Measurements from ENCODE around the gene TEC. TPM values are rescaled to one million over a fixed set of nuclear protein-coding genes. Genes with fewer than 3 reads are reported as not detected.
A peak's percentile ranks its signal among the peaks of the same experiment; 100 is the strongest.

The TEC gene
- total RNA-seq, 6 donors from 2014 or later, result 5.9 to 26.2 (median 10.1) TPM

GRCh38 chr4:48193096-48193836 lies 76.4 kb downstream of the TEC start:
- no peak for TF ChIP-seq POLR2A (IDR thresholded peaks at IDR 0.05)
- Histone ChIP-seq H3K27me3 (no peaks in the 10 kb centered on the region), H3K27ac (no peak overlapping the region), H3K4me1 (peaks cover 3 to 9% (median 6%) of the 10 kb centered on the region in 4 donors), H3K4me3 (no peak overlapping the region), H3K36me3 (no peaks in the 10 kb centered on the region), H3K9me3 (no peaks in the 10 kb centered on the region)
- WGBS, 2 donors, result 89 to 92% methylated on average over 6 of the region's 6 CpGs
- peak in 1 of 2 donors; percentile 42 for ATAC-seq (ENCODE audit: low FRiP score in 2 of 2)
- DNase-seq, result no peak

- 70 to 100% methylated on average over 1 of the region's 1 CpG for WGBS, 2 donors
- Histone ChIP-seq H3K4me3 (no peak overlapping the region), H3K9me3 (no peaks in the 10 kb centered on the region), H3K36me3 (no peaks in the 10 kb centered on the region), H3K27ac (no peak overlapping the region), H3K27me3 (no peaks in the 10 kb centered on the region), H3K4me1 (peaks cover 4 to 13% (median 11%) of the 10 kb centered on the region in 4 donors)
- TF ChIP-seq POLR2AphosphoS5 (IDR thresholded peaks at IDR 0.05) (no peak), CTCF (IDR thresholded peaks at IDR 0.05) (no peak), POLR2A (IDR thresholded peaks at IDR 0.05) (no peak), EP300 (IDR thresholded peaks at IDR 0.05) (no peak)
- ATAC-seq (ENCODE audit: low FRiP score in 2 of 2), result no peak
- no peak for DNase-seq
Observed at GRCh38 chr4:48191758-48192157, 77.9 kb downstream of the TEC start.

- Histone ChIP-seq H3K27ac (no peak overlapping the region), H3K36me3 (no peaks in the 10 kb centered on the region), H3K4me3 (no peak overlapping the region), H3K9me3 (no peaks in the 10 kb centered on the region), H3K27me3 (no peaks in the 10 kb centered on the region), H3K4me1 (peaks cover 3 to 13% (median 10%) of the 10 kb centered on the region in 4 donors)
- no peak for ATAC-seq (ENCODE audit: low FRiP score in 2 of 2)
- TF ChIP-seq POLR2AphosphoS5 (IDR thresholded peaks at IDR 0.05), result no peak
- TF ChIP-seq CTCF (IDR thresholded peaks at IDR 0.05), result no peak
- DNase-seq, result no peak
Observed at GRCh38 chr4:48190839-48191238, 78.8 kb downstream of the TEC start.

GRCh38 chr4:48189731-48190130 lies 79.9 kb downstream of the TEC start:
- Histone ChIP-seq H3K36me3 (no peaks in the 10 kb centered on the region), H3K9me3 (no peaks in the 10 kb centered on the region), H3K27me3 (no peaks in the 10 kb centered on the region), H3K27ac (no peak overlapping the region), H3K4me1 (peaks cover 0 to 10% (median 3%) of the 10 kb centered on the region in 4 donors), H3K4me3 (no peak overlapping the region)
- TF ChIP-seq POLR2AphosphoS5 (IDR thresholded peaks at IDR 0.05) (no peak), POLR2A (IDR thresholded peaks at IDR 0.05) (no peak), CTCF (IDR thresholded peaks at IDR 0.05) (no peak), EP300 (IDR thresholded peaks at IDR 0.05) (no peak)
- WGBS, 2 donors, result 42 to 89% methylated on average over 2 of the region's 2 CpGs
- ATAC-seq (ENCODE audit: low FRiP score in 2 of 2), result no peak
- no peak for DNase-seq

GRCh38 chr4:48188390-48188789 lies 81.2 kb downstream of the TEC start:
- H3K27ac ChIP-seq, result no peak overlapping the region
- no peaks in the 10 kb centered on the region for H3K9me3 ChIP-seq
- no peaks in the 10 kb centered on the region for H3K36me3 ChIP-seq
- DNase-seq (no peak), ATAC-seq (ENCODE audit: low FRiP score in 2 of 2) (no peak)
- no peak overlapping the region for H3K4me3 ChIP-seq
- 97 to 98% methylated on average over 2 of the region's 2 CpGs for WGBS, 2 donors
- peaks cover 0 to 10% (median 3%) of the 10 kb centered on the region in 4 donors for H3K4me1 ChIP-seq
- H3K27me3 ChIP-seq, result no peaks in the 10 kb centered on the region
- TF ChIP-seq POLR2AphosphoS5 (IDR thresholded peaks at IDR 0.05) (no peak), POLR2A (IDR thresholded peaks at IDR 0.05) (no peak), CTCF (IDR thresholded peaks at IDR 0.05) (no peak), EP300 (IDR thresholded peaks at IDR 0.05) (no peak)
